Activated T-helper 17 cell treated with anti-CD3 and anti-CD28 coated beads, Interleukin-2, amount 50 U/mL, for 72 hours (primary cell): ENCODE measurements around the gene LALBA. TPM values are rescaled to one million over a fixed set of nuclear protein-coding genes. Genes with fewer than 3 reads are reported as not detected.
"Not testable (repeated sequence)": the region's sequence is repeated elsewhere in the genome, so short reads cannot be mapped to it uniquely, and the experiment has no call there.

Source experiments
- ATAC-seq: fragments of 150-1000 bp; cut with Tn5 transposase; replicated peaks from 2 replicates; pipeline ENCODE4 v1.10.0; 2021; ENCODE audit warnings: mild to moderate bottlenecking, moderate library complexity
- H3K27ac Mint-ChIP-seq: one replicate; pipeline ENCODE4 v1.8.0; 2022; ENCODE audit warnings: mixed read lengths
- H3K27me3 Mint-ChIP-seq: one replicate; pipeline ENCODE4 v1.8.0; 2022; ENCODE audit warnings: mixed read lengths
- H3K36me3 Mint-ChIP-seq: one replicate; pipeline ENCODE4 v1.8.0; 2022; ENCODE audit warnings: low read depth, mild to moderate bottlenecking, mixed read lengths
- H3K4me1 Mint-ChIP-seq: one replicate; pipeline ENCODE4 v1.8.0; 2022; ENCODE audit warnings: mixed read lengths
- H3K4me3 Mint-ChIP-seq: one replicate; pipeline ENCODE4 v1.8.0; 2022; ENCODE audit warnings: mild to moderate bottlenecking, mixed read lengths
- H3K9me3 Mint-ChIP-seq: one replicate; pipeline ENCODE4 v1.8.0; 2022; ENCODE audit warnings: mixed read lengths
- total RNA-seq, 2 donors: library from RNA; stranded (reverse); gene quantifications; one replicate each; pipeline ENCODE4 v1.2.3, GENCODE V29; 2022

LALBA gene
- total RNA-seq, 2 donors from 2014 or later, result not detected

DNA sequence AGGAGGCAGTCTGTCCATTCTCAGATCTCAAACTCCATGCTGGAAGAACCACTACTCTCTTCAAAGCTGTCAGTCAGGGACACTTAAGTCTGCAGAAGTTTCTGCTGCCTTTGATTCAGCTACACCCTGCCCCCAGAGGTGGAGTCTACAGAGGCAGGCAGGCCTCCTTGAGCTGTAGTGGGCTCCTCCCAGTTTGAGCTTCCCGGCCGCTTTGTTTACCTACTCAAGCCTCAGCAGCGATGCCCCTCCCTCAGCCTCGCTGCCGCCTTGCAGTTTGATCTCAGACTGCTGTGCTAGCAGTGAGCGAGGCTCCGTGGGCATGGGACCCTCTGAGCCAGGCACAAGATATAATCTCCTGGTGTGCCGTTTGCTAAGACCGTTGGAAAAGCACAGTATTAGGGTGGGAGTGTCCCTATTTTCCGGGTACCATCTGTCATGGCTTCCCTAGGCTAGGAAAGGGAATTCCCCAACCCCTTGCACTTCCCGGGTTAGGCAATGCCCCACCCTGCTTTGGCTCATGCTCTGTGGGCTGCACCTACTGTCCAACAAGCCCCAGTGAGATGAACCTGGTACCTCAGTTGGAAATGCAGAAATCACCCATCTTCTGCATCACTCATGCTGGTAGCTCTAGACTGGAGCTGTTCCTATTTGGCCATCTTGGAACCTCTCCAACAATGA, 16.0 kb downstream of the LALBA start:
- H3K36me3 Mint-ChIP-seq, H3K4me3 Mint-ChIP-seq, H3K9me3 Mint-ChIP-seq, H3K27ac Mint-ChIP-seq, H3K4me1 Mint-ChIP-seq, ATAC-seq: not testable (repeated sequence)
- H3K27me3 Mint-ChIP-seq, result peaks cover 14% of the 10 kb centered on the region

DNA sequence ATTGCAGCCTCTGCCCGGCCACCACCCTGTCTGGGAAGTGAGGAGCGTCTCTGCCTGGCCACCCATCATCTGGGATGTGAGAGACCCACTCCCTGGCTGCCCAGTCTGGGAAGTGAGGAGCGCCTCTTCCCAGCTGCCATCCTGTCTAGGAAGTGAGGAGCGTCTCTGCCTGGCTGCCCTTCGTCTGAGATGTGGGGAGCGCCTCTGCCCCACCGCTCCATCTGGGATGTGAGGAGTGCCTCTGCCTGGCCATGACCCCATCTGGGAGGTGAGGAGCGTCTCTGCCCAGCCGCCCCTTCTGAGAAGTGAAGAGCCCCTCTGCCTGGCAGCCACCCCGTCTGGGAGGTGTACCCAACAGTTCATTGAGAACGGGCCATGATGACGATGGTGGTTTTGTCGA, 18.2 kb downstream of the LALBA start:
- not testable (repeated sequence) for H3K4me1 Mint-ChIP-seq, H3K36me3 Mint-ChIP-seq, H3K4me3 Mint-ChIP-seq, H3K27ac Mint-ChIP-seq, ATAC-seq, H3K9me3 Mint-ChIP-seq, H3K27me3 Mint-ChIP-seq

DNA sequence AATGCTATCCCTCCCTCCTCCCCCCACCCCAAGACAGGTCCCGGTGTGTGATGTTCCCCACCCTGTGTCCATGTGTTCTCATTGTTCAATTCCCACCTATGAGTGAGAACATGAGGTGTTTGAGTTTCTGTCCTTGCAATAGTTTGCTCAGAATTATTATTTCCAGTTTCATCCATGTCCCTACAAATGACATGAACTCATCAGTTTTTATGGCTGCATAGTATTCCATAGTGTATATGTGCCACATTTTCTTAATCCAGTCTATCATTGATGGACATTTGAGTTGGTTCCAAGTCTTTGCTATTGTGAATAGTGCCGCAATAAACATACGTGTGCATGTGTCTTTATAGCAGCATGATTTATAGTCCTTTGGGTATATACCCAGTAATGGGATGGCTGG, 22.8 kb downstream of the LALBA start:
- not testable (repeated sequence) for H3K9me3 Mint-ChIP-seq, H3K27me3 Mint-ChIP-seq, ATAC-seq, H3K36me3 Mint-ChIP-seq, H3K4me3 Mint-ChIP-seq, H3K27ac Mint-ChIP-seq, H3K4me1 Mint-ChIP-seq

DNA sequence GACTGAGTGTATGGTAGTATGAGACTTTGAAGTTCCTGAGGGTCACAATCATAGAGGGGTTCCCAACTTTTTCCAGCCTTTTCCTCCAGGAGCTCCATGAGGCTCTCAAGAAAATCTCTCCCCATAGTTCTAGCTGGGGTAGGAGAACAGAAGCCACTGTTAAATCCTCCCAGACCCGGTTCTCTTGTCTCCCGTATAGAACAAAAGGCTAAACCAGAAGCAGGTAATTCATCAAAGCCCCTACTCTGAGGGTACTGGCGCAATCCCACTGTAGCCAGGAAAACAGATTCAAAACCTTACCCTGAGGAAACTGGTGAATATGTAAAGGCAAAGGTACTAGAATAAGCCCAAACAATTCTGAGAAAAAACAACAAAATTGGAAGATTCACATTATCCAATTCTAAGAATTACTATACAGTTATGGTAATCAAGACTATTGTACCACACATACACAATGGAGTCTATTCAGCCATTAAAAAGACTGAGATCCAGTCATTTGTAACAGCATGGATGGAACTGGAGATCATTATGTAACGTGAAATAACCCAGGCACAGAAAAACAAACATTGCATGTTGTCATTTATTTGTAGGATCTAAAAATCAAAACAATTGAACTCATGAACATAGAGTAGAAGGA, 23.9 kb downstream of the LALBA start:
- ATAC-seq, result no peak
- Mint-ChIP-seq H3K9me3 (no peaks in the 10 kb centered on the region), H3K36me3 (no peaks in the 10 kb centered on the region), H3K27me3 (peaks cover 4% of the 10 kb centered on the region), H3K4me3 (no peak overlapping the region), H3K27ac (no peak overlapping the region), H3K4me1 (peaks cover 4% of the 10 kb centered on the region)

DNA sequence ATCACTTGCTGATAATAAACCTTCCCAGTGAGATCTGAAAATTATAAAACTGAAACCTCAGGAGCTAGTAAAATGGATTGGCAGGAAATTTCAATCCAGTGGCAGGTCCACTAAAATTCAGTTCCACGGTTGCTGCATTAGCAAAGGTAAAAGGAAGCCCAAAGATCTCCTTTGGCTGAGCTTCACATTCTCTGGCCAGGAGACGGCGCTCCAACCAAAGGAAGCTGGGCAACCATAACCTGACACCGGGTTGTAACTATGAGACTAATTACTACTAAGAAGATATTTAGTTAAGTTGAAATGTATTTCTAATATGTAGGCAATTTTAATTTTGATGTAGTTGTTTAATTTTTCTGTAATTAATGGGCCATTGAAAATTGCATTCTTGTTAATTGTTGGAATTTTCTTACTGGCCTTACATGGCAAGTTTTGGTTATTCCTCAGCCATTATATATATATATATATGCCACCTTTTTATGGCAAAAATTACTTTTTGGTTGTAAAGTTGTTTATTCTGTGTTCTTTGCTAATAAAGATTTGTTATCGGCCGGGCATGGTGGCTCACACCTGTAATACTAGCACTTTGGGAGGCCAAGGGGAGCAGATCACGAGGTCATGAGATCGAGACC, 27.4 kb downstream of the LALBA start:
- ATAC-seq, result peak; percentile 47
- no peak overlapping the region for H3K4me3 Mint-ChIP-seq

DNA sequence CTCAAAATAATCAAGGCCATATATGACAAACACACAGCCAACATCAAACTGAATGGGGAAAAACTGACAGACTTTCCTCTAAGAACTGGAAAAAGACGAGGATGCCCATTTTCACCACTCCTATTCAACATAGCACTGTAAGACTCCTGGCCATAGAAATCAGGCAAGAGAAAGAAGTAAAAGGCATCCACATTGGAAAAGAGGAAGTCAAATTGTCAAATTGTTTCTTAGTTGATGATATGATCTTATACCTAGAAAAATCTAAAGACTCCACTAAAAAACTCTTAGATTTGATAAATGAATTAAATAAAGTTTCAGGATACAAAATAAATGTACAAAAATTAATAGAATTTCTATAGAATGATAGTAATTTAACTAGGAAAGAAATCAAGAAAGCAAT, 33.2 kb downstream of the LALBA start:
- Mint-ChIP-seq H3K4me3 (no peak overlapping the region), H3K36me3 (no peaks in the 10 kb centered on the region), H3K9me3 (no peaks in the 10 kb centered on the region), H3K27ac (no peak overlapping the region), H3K4me1 (peaks cover 16% of the 10 kb centered on the region), H3K27me3 (no peaks in the 10 kb centered on the region)
- ATAC-seq, result no peak

More for the DNA sequence above, 27.4 kb downstream of the LALBA start:
- H3K27me3 Mint-ChIP-seq, result no peaks in the 10 kb centered on the region
- no peaks in the 10 kb centered on the region for H3K36me3 Mint-ChIP-seq
- no peaks in the 10 kb centered on the region for H3K9me3 Mint-ChIP-seq
- H3K4me1 Mint-ChIP-seq, result peaks cover 9% of the 10 kb centered on the region
- no peak overlapping the region for H3K27ac Mint-ChIP-seq

DNA sequence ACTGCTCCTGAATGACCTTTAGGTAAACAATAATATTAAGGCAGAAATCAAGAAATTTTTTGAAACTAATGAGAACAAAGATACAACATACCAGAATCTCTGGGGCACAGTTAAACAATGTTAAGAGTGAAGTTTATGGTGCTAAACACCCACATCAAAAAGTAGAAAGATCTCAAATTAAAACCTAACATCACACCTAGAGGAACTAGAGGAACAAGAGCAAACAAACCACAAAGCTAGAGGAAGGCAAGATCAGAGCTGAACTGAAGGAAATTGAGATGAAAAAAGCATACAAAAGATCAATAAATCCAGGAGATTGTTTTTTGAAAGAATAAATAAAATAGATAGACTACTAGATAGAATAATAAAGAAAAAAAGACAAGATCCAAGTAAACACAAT, 37.2 kb downstream of the LALBA start:
- no peak for ATAC-seq
- H3K4me1 Mint-ChIP-seq, result peaks cover 10% of the 10 kb centered on the region
- no peak overlapping the region for H3K27ac Mint-ChIP-seq
- H3K27me3 Mint-ChIP-seq, result no peaks in the 10 kb centered on the region
- H3K9me3 Mint-ChIP-seq, result no peaks in the 10 kb centered on the region
- no peaks in the 10 kb centered on the region for H3K36me3 Mint-ChIP-seq
- H3K4me3 Mint-ChIP-seq, result no peak overlapping the region

DNA sequence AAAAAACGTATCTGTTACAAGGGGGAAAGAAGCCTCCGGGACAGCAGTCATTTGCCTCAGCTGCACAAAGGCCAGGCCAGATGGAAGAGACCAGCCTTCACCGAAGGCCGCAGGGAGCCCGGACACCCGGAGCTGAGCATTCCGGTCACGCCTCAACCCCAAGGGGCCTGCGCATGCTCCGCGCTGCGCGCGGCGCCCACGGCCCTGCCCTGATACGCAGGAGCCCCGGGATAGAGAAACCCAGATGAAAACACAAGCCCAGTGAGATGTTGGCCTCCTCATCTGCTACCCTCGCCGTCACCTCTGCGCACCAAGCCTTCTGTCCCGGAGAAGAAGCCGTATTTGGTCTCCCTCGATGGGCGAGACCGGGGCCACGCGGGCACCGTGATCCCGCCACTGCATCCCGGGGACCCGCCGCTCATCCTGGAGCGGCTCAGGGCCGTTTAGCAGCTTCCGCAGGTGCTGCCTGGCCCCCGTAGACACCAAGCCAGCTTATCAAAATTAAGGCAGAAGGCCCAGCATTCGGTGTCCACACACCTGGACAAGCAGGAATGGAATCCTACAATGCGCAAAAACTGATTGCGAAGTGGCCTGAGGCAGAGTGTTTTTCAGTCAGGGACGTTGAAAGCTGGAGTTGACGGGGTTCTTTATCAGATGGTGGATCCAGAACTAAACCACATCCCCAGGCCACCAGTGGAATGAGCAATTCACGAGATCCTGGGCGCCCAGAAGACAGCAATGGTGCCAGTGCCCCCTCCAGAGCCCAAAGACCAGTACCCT, 41.8 kb downstream of the LALBA start:
- Mint-ChIP-seq H3K27ac (no peak overlapping the region), H3K4me1 (peaks cover 10% of the 10 kb centered on the region), H3K4me3 (no peak overlapping the region), H3K9me3 (no peaks in the 10 kb centered on the region), H3K27me3 (peaks cover 7% of the 10 kb centered on the region), H3K36me3 (no peaks in the 10 kb centered on the region)
- no peak for ATAC-seq

DNA sequence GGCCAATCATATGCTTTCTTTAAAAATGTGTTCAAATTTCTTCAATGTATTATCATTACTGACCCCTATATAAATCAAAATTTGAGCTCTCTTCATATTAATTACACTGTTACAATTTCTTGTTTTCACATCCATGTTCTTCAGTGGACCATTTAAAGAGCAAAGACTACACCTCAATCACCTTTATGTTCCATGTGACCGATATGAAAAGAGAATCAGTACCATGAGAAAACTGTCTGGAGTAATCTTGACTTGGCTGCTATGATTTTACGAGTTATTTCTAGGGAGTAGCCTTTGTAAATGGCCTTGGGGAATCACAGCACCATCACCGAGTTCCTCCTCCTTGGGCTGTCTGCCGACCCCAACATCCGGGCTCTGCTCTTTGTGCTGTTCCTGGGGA, 44.5 kb downstream of the LALBA start, which contains the start of gene OR8S1:
Gene OR8S1, plus strand, starts transcription at position 301 of the 400 bp plus-strand sequence. Its CDS starts 0 bp downstream, at position 301.
- H3K4me1 Mint-ChIP-seq, result no peaks in the 10 kb centered on the region

DNA sequence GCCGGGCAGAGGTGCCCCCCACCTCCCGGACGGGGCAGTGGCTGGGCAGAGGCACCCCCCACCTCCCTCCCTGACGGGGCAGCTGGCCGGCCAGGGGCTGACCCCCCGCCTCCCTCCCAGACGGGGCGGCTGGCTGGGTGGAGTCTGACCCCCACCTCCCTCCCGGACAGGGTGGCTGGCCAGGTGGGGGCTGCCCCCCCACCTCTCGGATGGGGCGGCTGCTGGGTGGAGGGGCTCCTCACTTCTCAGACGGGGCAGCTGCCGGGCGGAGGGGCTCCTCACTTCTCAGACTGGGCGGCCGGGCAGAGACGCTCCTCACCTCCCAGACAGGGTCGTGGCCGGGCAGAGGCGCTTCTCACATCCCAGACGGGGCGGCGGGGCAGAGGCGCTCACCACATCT, 49.5 kb downstream of the LALBA start:
- H3K4me3 Mint-ChIP-seq, H3K36me3 Mint-ChIP-seq, H3K27ac Mint-ChIP-seq, H3K9me3 Mint-ChIP-seq, H3K4me1 Mint-ChIP-seq, H3K27me3 Mint-ChIP-seq, ATAC-seq: not testable (repeated sequence)

More for the DNA sequence above, 44.5 kb downstream of the LALBA start, which contains the start of gene OR8S1:
- Mint-ChIP-seq H3K36me3 (no peaks in the 10 kb centered on the region), H3K4me3 (no peak within 1 kb of the TSS), H3K9me3 (no peaks in the 10 kb centered on the region), H3K27ac (no peak within 1 kb of the TSS), H3K27me3 (peaks cover 7% of the 10 kb centered on the region)
- no peak for ATAC-seq

Other genes starting within 250 kb of the LALBA start
- gene ZNF641, start 219.1 kb downstream of the LALBA start, total RNA-seq, result 10 to 100 TPM in 1 of 2 donors, 1 to 10 TPM in 1; 7.6 to 14.9 TPM
- gene ANP32D, start 97.5 kb downstream of the LALBA start, total RNA-seq, result not detected
- not detected for gene C12orf54, start 87.5 kb downstream of the LALBA start, total RNA-seq
- gene OR8S1, start 44.4 kb downstream of the LALBA start, total RNA-seq, result not detected
- 10 to 100 TPM; 46.7 to 54.3 TPM for gene KANSL2, start 112.2 kb upstream of the LALBA start, total RNA-seq
- gene CCNT1, start 146.7 kb upstream of the LALBA start, total RNA-seq, result 10 to 100 TPM; 64.6 to 64.7 TPM
- gene ADCY6, start 219.0 kb upstream of the LALBA start, total RNA-seq, result under 1 TPM in 1 of 2 donors, not detected in 1; 0.24 TPM
- gene CACNB3, start 248.4 kb upstream of the LALBA start, total RNA-seq, result 10 to 100 TPM in 1 of 2 donors, 1 to 10 TPM in 1; 5.9 to 17.7 TPM